RWPE1 (cell line): ENCODE results near the gene REC8.

Experiments
- CTCF ChIA-PET: fragments of 350-600 bp; sonication (Branson Sonifier 250); formaldehyde crosslinking; extraction: SDS; loops from one replicate; lab custom pipeline; 2021; lab: Yijun Ruan, JAX
- POLR2A ChIA-PET: fragments of 400-600 bp; formaldehyde crosslinking; extraction: SDS; loops from one replicate; lab custom pipeline; 2020; ENCODE audit warnings: antibody characterized with exemption; ENCODE audit not compliant: low non-redundant PET; lab: Yijun Ruan, JAX
- DNase-seq: peaks from one replicate; pipeline ENCODE4 v3.0.0; 2012; ENCODE audit warnings: low spot score
- H3K27ac ChIP-seq: fragments of 450-650 bp; 2 replicates; pipeline ENCODE4 v1.5.1; 2017
- TF ChIP-seq, protein P1 (sequence below): fragments of 450-650 bp; conservative IDR thresholded peaks from 2 replicates; pipeline ENCODE4 v1.5.1; 2017; ENCODE audit warnings: low read depth, mild to moderate bottlenecking

REC8 gene

DNA sequence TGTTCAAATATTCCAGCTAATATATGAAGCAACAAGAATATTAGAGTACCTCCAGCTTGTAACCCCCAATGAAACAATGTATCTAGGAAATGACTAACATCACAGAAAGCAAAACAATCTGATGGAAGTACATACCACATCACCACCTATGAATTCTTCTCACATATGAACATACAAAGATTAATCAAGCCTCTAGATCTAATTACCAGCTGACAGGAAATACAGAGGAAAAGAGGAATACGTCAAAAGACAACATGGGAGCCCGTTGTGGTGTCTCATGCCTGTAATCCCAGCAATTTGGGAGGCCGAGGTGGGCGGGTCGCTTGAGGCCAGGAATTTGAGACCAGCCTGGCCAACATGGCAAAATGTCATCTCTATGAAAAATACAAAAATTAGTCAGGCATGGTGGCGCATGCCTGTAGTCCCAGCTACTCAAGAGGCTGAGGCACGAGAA lies 52.8 kb downstream of the REC8 start:
- TF ChIP-seq, protein P1, sequence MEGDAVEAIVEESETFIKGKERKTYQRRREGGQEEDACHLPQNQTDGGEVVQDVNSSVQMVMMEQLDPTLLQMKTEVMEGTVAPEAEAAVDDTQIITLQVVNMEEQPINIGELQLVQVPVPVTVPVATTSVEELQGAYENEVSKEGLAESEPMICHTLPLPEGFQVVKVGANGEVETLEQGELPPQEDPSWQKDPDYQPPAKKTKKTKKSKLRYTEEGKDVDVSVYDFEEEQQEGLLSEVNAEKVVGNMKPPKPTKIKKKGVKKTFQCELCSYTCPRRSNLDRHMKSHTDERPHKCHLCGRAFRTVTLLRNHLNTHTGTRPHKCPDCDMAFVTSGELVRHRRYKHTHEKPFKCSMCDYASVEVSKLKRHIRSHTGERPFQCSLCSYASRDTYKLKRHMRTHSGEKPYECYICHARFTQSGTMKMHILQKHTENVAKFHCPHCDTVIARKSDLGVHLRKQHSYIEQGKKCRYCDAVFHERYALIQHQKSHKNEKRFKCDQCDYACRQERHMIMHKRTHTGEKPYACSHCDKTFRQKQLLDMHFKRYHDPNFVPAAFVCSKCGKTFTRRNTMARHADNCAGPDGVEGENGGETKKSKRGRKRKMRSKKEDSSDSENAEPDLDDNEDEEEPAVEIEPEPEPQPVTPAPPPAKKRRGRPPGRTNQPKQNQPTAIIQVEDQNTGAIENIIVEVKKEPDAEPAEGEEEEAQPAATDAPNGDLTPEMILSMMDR: no peak
- CTCF ChIA-PET: interaction anchor here (0.6 to 0.9 kb wide), 2 partner anchors 18 to 74 kb away, joined by 3 read pairs; no protein-coding TSS in a partner anchor
- peak overlapping the region; percentile 85 for H3K27ac ChIP-seq
- POLR2A ChIA-PET: no interaction called here
- peak; percentile 78 for DNase-seq

DNA sequence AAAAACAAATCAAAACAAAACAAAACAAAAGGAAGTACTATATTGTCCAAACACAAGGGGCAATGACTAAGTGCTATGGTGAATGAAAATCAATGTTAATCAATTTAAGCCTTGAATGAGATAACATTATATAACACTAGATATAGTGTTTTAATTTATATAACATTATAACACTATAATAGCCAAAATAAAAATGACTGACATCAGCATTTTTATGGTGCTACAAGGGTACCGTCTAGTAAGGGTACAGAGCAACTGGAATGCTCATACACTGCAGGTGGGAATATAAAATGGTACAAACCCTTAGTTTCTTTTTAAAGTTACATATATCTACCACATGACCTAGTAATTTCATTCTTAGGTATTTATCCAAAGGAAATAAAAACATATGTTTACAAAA lies 54.6 kb downstream of the REC8 start:
- CTCF ChIA-PET: interaction anchor here (1.0 kb wide), 1 partner anchor 16 kb away, joined by 3 read pairs; the partner anchor contains the start of gene TINF2
- TF ChIP-seq, protein P1: no peak
- POLR2A ChIA-PET: no interaction called here
- DNase-seq: no peak
- no peak overlapping the region for H3K27ac ChIP-seq

DNA sequence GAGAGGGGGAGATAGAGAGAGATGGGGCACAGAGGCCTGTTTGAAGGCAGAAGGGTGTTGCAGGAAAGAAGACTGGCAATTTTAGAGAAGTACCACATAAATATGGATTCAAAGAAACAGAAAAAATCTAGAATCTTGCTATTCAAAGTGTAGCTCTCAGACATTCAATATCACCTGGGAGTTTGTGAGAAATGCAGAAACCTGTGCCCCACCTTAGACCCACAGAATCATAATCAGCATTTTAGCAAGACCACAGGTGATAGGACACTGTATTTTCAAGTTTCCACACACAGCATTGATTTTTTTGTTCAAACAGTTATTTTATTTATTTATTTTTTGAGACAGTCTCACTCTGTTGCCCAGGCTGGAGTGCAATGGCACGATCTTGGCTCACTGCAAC lies 57.0 kb downstream of the REC8 start:
- H3K27ac ChIP-seq: peak overlapping the region; percentile 56
- no peak for DNase-seq
- ChIA-PET CTCF (no interaction called here), POLR2A (interaction anchor here (0.6 kb wide), 2 partner anchors 9 to 30 kb away, joined by 3 read pairs; no protein-coding TSS in a partner anchor)
- TF ChIP-seq, protein P1: no peak
